DND-41 (cell line): ENCODE results near the gene ZBP1.

ENCODE experiments used
- ATAC-seq: fragments of 200-7000 bp; cut with Tn5 transposase; 3 replicates; pipeline ENCODE4 v1.9.1; 2021; ENCODE audit warnings: low read depth; ENCODE audit not compliant: insufficient read depth
- DNase-seq: peaks from one replicate; pipeline ENCODE4 v3.0.0-alpha.2; 2020
- H2AFZ ChIP-seq: 2 replicates; pipeline ENCODE4 v1.6.0; 2012; ENCODE audit warnings: low read depth, low read length
- H3K27ac ChIP-seq: 2 replicates; pipeline ENCODE4 v1.5.1; 2012; ENCODE audit warnings: low read length, inconsistent platforms
- H3K27me3 ChIP-seq: fragments of 200-600 bp; sonication (generic); 2 replicates; pipeline ENCODE4 v1.6.0; 2012; ENCODE audit warnings: low read length, mild to moderate bottlenecking, inconsistent platforms; ENCODE audit not compliant: insufficient read depth, poor library complexity
- H3K36me3 ChIP-seq: 2 replicates; pipeline ENCODE4 v1.5.1; 2012; ENCODE audit warnings: low read length, inconsistent platforms; ENCODE audit not compliant: insufficient read depth
- H3K4me1 ChIP-seq: 2 replicates; pipeline ENCODE4 v1.5.1; 2012; ENCODE audit warnings: mild to moderate bottlenecking, low read length; ENCODE audit not compliant: insufficient read depth
- H3K4me2 ChIP-seq: 2 replicates; pipeline ENCODE4 v1.6.0; 2012; ENCODE audit warnings: mild to moderate bottlenecking, moderate library complexity, low read length, inconsistent platforms; ENCODE audit not compliant: insufficient read depth
- H3K4me3 ChIP-seq, 2 experiments: fragments of 200-600 bp in 1 of 2; shearing (Covaris generic) in 1 of 2; 2 replicates each; pipeline ENCODE4 v1.5.1; 2012 to 2016; ENCODE audit warnings: inconsistent platforms in 2 of 2, low read length in 2 of 2, mild to moderate bottlenecking in 2 of 2, low read depth in 1 of 2, moderate library complexity in 1 of 2
- H3K79me2 ChIP-seq: 2 replicates; pipeline ENCODE4 v1.6.0; 2012; ENCODE audit warnings: low read length, inconsistent platforms; ENCODE audit not compliant: insufficient read depth
- H3K9ac ChIP-seq: 2 replicates; pipeline ENCODE4 v1.6.0; 2012; ENCODE audit warnings: low read depth, mild to moderate bottlenecking, inconsistent platforms, low read length, moderate library complexity
- H3K9me3 ChIP-seq: 2 replicates; pipeline ENCODE4 v1.5.1; 2012; ENCODE audit warnings: low read length, moderate library complexity, mild to moderate bottlenecking, inconsistent platforms; ENCODE audit not compliant: insufficient read depth, severe bottlenecking
- H4K20me1 ChIP-seq: 2 replicates; pipeline ENCODE4 v1.6.0; 2012; ENCODE audit warnings: low read length; ENCODE audit not compliant: insufficient read depth
- CTCF ChIP-seq: IDR thresholded peaks from 2 replicates; pipeline ENCODE4 v1.5.1; 2012; ENCODE audit warnings: borderline replicate concordance, low read length, moderate library complexity, mild to moderate bottlenecking; ENCODE audit not compliant: poor library complexity, severe bottlenecking; ENCODE audit errors: extremely low read depth
- EZH2 ChIP-seq: IDR thresholded peaks from 3 replicates; pipeline ENCODE4 v1.6.1; 2012; ENCODE audit warnings: borderline replicate concordance, low read depth, mild to moderate bottlenecking, moderate library complexity, low read length, inconsistent platforms; ENCODE audit not compliant: severe bottlenecking

Gene ZBP1

GRCh38 chr20:57557926-57558613 is 62.2 kb downstream of the ZBP1 start:
- TF ChIP-seq CTCF, result no peak
- no peak for TF ChIP-seq EZH2
- H3K9me3 ChIP-seq, result no peaks in the 10 kb centered on the region
- no peaks in the 10 kb centered on the region for H4K20me1 ChIP-seq
- no peak overlapping the region for H2AFZ ChIP-seq
- no peak overlapping the region for H3K27ac ChIP-seq
- ATAC-seq (no peak), DNase-seq (no peak)
- no peaks in the 10 kb centered on the region for H3K79me2 ChIP-seq
- H3K4me2 ChIP-seq, result no peak overlapping the region
- H3K4me3 ChIP-seq, result no peak overlapping the region
- no peaks in the 10 kb centered on the region for H3K36me3 ChIP-seq
- H3K4me1 ChIP-seq, result no peaks in the 10 kb centered on the region
- peaks cover 32% of the 10 kb centered on the region for H3K27me3 ChIP-seq
- H3K9ac ChIP-seq, result no peak overlapping the region

GRCh38 chr20:57556980-57557274 is 63.3 kb downstream of the ZBP1 start:
- H3K9ac ChIP-seq, result no peak overlapping the region
- no peak for ATAC-seq
- H3K9me3 ChIP-seq, result no peaks in the 10 kb centered on the region
- no peaks in the 10 kb centered on the region for H4K20me1 ChIP-seq
- H2AFZ ChIP-seq, result no peak overlapping the region
- peaks cover 40% of the 10 kb centered on the region for H3K27me3 ChIP-seq
- no peaks in the 10 kb centered on the region for H3K4me1 ChIP-seq
- no peak overlapping the region for H3K4me3 ChIP-seq
- DNase-seq, result no peak
- H3K36me3 ChIP-seq, result no peaks in the 10 kb centered on the region
- no peaks in the 10 kb centered on the region for H3K79me2 ChIP-seq
- TF ChIP-seq CTCF, result no peak
- no peak for TF ChIP-seq EZH2
- no peak overlapping the region for H3K4me2 ChIP-seq
- no peak overlapping the region for H3K27ac ChIP-seq

- no peak for ATAC-seq
Measured at GRCh38 chr20:57555457-57556184, 64.6 kb downstream of the ZBP1 start.

More at GRCh38 chr20:57555457-57556184, 64.6 kb downstream of the ZBP1 start:
- H3K4me1 ChIP-seq, result no peaks in the 10 kb centered on the region
- no peak for DNase-seq
- H3K4me2 ChIP-seq, result no peak overlapping the region
- H4K20me1 ChIP-seq, result no peaks in the 10 kb centered on the region
- H3K36me3 ChIP-seq, result no peaks in the 10 kb centered on the region
- peaks cover 37% of the 10 kb centered on the region for H3K27me3 ChIP-seq
- no peak overlapping the region for H3K9ac ChIP-seq
- no peaks in the 10 kb centered on the region for H3K9me3 ChIP-seq
- H3K79me2 ChIP-seq, result no peaks in the 10 kb centered on the region
- no peak for TF ChIP-seq CTCF
- TF ChIP-seq EZH2, result no peak
- no peak overlapping the region for H3K27ac ChIP-seq
- H2AFZ ChIP-seq, result no peak overlapping the region
- no peak overlapping the region for H3K4me3 ChIP-seq
